OCI-M2 (cell line): Measurements from ENCODE around the gene CCDC81.
"Not testable (repeated sequence)": the region's sequence is repeated elsewhere in the genome, so short reads cannot be mapped to it uniquely, and the experiment has no call there.

ENCODE experiments used
- DNase-seq: peaks from one replicate; lab custom pipeline; 2025; ENCODE audit not compliant: unreplicated experiment; lab: John Stamatoyannopoulos, UW

CCDC81 gene

GRCh38 chr11:86374586-86374985 lies at the start of gene CCDC81:
Gene CCDC81 (plus strand): TSS chr11:86374887. CDS start chr11:86375164, 277 bp downstream.
- no peak for DNase-seq

- DNase-seq = no peak
Observed at GRCh38 chr11:86335131-86335767, 39.4 kb upstream of the CCDC81 start.

- no peak for DNase-seq
Observed at GRCh38 chr11:86337227-86337626, 37.5 kb upstream of the CCDC81 start.

DNA sequence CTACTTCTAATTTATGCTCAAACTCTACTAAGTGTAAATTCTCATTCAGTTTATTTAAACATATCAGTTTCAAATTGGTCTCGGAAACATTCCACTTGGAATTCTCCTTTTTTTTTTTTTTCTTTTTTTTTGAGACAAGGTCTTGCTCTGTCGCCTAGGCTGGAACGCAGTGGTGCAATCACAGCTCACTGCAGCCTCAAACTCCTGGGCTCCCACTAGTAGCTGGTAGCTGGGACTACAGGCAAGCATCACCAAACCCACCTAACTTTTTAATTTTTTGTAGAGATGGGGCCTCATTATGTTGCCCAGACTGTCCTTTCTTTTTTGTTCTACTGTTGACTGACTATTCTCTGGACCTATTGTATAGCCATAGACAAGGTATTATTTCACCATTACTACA lies 33.3 kb upstream of the CCDC81 start:
- no peak for DNase-seq

DNA sequence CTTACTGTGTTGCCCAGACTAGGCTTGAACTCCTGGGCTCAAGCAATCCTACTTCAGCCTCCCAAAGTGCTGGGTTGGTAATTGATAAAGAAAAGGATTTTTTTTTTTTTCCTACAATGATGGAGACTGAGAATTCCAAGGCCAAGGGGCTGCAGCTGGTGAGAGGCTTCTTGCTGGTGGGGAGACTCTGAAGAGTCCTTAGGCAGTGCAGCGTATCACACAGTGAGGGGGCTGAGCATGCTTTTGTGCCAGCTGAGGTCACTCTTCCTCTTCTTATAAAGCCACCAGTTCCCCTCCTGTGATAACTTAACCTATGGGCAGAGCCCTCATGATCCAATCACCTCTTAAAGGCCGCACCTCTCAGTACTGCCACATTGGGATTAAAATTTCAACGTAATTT lies 28.2 kb upstream of the CCDC81 start:
- DNase-seq = no peak

GRCh38 chr11:86355256-86355655 lies 19.4 kb upstream of the CCDC81 start:
- DNase-seq = no peak

DNA sequence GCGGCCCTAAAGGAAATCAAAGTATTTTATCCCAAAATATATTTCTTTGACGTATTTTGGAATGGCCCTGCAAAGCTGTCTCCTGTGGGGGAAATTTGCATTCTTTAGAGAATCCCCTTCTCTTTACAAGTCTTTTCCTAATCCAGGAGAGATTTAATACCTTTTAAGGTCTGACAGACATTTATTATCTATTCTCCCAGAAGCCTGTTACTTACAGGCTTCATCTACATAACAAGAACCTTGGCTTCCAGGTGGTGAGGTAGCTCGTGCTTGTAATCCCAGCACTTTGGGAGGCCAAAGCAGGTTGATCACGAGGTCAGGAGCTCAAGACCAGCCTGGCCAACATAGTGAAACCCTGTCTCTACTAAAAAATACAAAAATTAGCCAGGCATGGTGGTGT lies 17.3 kb upstream of the CCDC81 start:
- not testable (repeated sequence) for DNase-seq

DNA sequence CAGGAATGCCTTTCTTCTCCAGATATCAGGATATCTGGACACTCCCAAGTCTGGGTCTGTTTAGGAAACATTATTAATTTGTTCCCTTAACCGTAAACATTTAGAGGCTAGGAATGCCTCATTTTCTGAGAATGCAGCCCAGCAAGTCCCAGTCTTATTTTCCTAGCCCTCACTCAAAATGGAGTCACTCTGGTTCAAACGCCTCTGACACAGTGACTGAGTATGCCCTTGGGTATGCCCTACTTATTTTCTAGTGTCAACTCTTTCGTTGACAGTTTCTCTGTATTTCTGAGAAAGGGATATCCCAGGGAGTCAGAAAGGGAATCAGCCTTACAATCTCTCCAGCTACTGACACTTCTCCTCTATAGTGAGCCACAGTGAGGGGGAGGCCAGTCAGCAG lies 16.0 kb upstream of the CCDC81 start:
- no peak for DNase-seq

DNA sequence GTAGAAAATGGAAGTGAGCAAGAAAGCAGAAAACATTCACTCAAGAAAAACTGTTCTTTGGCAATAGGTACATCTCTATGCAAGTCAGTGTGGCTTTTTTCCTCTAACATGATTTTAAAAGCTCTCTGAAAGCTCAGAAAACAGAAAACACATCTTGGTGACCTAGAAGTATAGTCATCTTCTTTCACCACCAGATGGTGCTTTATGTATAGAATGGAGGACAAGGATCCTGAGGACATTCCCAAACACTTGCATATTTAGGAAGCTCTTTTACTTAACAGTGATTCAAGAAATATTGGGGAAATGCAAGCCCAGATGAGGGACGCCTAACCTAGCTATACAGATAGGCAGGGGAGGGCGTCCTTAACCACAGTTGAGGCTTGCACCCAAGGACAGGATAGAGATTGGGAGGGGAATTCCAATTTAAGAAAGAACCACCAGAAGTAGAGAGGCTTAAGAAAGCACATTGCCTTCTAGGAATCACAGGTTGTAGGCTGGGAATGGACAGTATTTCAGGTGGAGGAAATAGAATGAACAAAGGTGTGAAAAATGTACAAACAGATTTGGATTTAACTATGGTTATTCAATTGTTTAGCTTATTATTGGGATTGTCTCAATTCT lies 13.8 kb upstream of the CCDC81 start:
- no peak for DNase-seq

GRCh38 chr11:86363424-86363823 lies 11.3 kb upstream of the CCDC81 start:
- no peak for DNase-seq

DNA sequence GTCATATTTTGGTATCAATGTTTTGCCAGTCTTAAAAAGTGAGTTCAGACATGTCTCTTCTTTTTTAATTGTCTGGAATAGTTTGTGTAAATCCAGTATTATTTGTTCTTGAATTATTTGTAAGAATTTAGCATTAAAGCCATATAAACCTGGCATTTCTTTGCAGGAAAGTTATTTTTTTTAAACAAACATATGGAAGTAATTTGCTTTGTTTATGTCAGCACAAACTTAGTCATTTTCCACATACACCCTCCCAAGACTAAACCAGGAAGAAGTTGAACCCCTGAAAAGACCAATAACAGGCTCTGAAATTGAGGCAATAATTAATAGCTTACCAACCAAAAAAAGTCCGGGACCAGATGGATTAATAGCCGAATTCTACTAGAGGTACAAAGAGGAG lies 9.1 kb upstream of the CCDC81 start:
- DNase-seq = no peak

DNA sequence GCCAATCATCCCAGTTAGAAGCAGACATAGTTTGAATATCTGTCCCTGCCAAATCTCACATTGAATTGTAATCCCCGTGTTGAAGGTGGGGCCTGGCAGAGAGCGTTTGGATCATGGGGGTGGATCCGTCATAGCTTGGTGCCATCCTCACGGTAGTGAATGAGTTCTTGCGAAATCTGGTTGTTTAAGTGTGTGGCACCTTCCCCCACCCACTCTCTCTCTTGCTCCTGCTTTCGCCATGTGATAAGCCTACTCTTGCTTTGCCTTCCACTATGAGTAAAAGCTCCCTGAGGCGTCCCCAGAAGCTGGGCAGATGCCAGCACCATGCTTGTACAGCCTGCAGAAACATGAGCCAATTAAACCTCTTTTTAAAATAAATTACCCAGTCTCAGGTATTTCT lies 5.0 kb upstream of the CCDC81 start:
- DNase-seq = no peak

- DNase-seq = no peak
Observed at GRCh38 chr11:86370171-86370570, 4.5 kb upstream of the CCDC81 start.

- no peak for DNase-seq
Observed at GRCh38 chr11:86370922-86371594, 3.6 kb upstream of the CCDC81 start.

GRCh38 chr11:86372041-86372440 lies 2.6 kb upstream of the CCDC81 start:
- DNase-seq = no peak

DNA sequence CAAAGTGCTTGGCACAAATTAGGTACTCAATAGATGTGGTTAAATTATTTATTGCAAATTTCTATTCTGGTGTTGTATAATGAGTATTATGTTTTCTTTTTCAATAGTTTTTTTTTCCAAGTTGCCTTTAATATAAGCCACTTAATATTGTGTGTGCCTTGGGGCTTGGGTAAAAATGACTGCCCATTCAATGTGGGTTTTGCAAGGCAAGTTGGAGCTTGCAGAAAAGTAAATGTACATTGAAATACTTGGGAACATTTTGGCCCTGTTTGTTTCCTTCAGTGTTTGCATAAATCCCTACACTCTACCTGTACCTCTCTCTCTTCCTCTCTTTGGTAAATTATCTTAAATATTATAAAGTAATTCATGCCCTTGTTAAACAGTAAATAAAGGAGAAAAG lies 2.1 kb upstream of the CCDC81 start:
- no peak for DNase-seq

DNA sequence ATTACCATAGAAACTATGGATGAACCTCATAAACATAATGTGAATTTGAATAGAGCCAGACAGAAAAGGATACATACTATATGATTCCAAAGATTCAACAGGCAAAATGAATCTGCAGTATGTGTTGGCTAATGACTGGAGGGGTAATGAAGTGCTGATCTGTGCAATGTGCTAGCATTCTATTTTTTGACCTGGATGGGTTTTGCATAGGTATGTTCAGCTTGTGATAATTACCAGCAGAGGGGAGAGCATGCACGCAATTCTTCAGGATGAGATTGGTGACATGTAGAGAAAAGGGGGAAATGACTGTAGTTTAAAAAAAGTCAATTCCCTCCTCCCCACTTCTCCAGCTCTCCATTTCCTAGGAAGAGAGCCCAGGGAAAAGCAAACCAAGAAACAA lies 618 bp upstream of the CCDC81 start:
- DNase-seq = no peak

DNA sequence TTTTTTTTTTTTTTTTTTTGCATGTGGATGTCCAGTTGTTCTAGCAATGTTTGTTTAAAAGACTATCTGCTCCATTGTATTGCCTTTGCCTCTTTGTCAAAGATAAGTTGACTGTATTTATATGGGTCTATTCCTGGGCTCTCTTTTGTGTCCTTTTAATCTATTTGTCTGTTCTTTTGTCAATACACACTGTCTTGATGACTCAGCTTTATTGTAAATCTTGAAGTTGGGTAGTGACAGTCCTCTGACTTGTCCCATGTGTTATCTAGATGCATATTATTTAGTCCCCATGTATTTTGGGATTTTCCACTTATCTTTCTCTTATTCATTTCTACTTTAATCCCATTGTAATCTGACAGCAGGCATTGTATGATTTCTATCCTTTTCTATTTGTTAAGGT lies 3.3 kb downstream of the CCDC81 start:
- no peak for DNase-seq

- no peak for DNase-seq
Observed at GRCh38 chr11:86380295-86381059, 5.8 kb downstream of the CCDC81 start.

DNA sequence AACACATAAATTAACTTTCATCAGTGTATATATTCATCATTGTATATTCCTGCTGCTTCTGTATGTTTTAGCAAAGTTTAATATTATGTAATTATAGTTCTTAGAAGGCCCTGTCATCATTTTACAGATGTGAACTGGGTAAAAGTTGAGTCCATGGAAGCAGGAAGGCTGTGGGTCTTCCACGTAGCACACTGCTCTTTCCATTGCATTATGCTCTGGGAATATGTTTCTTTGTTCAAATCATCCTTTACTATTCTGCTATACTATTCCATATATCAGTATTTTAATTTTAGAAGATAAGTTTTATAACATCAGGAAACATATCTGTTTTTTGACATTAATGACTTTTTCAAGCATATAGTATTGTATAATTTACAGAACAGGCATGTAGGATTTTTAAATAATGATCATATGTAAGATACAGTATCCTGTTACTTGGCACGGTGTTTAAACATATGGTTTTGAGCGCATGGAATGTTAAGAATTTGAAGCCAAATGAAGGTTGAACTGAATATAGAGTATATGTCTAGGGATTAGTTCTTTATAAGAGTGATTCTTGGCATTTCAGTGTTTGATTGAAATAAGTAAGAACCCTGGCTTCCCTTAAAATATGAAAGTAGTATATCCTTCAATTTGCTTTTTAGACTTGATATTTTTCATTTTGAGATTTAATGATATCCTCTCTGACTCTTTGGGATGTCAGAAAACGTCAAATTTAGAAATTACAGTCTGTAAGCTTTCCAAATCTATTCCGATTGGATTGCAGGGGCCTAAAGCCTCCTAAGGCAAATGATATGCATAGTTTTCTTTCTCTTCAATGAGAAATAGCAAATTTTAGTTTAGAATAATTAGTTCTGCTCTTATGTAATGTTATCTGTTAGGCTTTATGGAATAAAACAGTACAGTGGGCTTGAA lies 8.6 kb downstream of the CCDC81 start:
- no peak for DNase-seq

DNA sequence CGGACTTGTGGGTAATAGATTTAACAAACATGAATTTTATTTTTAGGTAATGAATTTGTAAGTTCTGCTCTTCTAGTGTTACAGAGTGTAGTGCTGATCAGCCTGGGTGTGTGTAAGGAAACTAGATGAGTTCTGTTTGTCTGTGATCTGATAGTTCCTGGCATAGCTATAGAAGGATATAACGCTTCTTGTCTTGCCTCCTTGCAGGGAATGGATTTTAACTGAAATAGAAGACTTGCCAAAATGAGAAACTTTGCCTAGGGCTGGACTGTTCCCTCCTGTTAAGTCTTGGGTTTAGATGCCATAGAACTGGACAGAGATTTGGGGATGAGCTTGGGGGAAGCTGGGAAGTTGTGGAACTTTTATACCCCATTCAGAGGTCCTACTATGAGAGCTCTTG lies 11.6 kb downstream of the CCDC81 start:
- DNase-seq = no peak
